GM18499 (cell line): ENCODE data around the gene TMCO1.
"Not testable (repeated sequence)": the region's sequence is repeated elsewhere in the genome, so short reads cannot be mapped to it uniquely, and the experiment has no call there.

Experiments
- ATAC-seq: cut with Tn5 transposase; IDR thresholded peaks from one replicate; pipeline ENCODE4 v1.9.1; 2021; ENCODE audit warnings: moderate number of reproducible peaks; ENCODE audit not compliant: insufficient read depth, unreplicated experiment

TMCO1 gene

GRCh38 chr1:165748550-165748949, 20.1 kb downstream of the TMCO1 start:
- no peak for ATAC-seq

GRCh38 chr1:165747632-165748447, 20.8 kb downstream of the TMCO1 start:
- no peak for ATAC-seq

DNA sequence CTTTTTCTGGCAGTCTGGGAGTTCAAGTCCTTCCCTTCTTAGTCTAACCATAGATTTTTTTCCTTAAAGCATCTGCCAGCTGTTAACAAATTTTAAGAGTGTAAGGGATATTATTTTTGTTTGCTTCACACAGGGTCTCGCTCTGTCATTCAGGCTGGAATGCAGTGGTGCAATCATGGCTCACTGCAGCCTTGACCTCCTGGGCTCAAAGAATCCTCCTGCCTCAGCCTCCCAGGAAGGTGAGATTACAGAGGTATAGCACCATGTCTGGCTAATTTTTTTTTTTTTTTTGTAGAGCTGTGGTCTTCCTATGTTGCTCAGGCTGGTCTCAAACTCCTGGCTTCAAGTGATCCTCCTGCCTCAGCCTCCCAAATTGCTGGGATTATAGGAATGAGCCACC, 23.8 kb downstream of the TMCO1 start:
- ATAC-seq: not testable (repeated sequence)

- no peak for ATAC-seq
Observed at GRCh38 chr1:165742194-165742593, 26.5 kb downstream of the TMCO1 start.

- peak; percentile 96 for ATAC-seq
Observed at GRCh38 chr1:165738794-165739193, 29.9 kb downstream of the TMCO1 start.

GRCh38 chr1:165737196-165737595, 31.5 kb downstream of the TMCO1 start:
- ATAC-seq: no peak

DNA sequence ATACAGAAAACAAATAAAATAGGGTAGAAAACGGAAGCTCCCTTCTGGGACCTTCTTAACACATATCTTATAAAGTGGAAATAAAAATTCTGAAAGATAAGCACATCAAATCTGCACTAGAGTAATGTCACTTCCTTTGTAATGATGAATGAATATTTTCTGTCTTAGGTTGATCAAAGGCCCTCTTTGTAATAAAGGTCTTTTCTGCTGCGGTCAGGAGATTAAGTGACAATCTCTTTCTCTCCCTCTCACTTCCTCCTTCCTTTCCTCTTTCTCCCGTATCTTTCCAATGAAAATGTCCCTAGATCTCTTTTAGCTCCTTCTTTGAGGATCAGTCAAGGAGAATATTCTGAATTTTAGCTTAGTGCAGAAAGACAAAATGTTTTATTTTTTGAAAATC, 33.8 kb downstream of the TMCO1 start:
- no peak for ATAC-seq

DNA sequence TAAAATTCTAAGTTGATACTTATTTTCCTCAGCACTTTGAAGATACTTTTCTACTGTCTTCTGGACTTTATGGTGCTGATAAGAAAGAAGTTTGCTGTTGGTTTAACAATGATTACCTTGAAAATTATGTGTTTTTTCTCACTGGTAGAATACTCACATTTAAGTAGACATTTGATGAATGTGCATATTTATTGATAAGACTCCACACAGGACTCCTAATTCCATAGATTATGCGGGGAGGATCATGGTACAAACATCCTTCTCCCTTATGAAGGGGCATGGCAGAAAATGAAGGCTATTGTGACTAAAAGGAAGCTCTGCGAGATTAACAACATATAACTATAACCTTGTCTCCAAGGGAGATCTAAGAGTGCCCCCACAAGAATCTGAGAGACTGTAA, 41.8 kb downstream of the TMCO1 start:
- ATAC-seq: no peak

- ATAC-seq: no peak
Observed at GRCh38 chr1:165726169-165726568, 42.5 kb downstream of the TMCO1 start.

DNA sequence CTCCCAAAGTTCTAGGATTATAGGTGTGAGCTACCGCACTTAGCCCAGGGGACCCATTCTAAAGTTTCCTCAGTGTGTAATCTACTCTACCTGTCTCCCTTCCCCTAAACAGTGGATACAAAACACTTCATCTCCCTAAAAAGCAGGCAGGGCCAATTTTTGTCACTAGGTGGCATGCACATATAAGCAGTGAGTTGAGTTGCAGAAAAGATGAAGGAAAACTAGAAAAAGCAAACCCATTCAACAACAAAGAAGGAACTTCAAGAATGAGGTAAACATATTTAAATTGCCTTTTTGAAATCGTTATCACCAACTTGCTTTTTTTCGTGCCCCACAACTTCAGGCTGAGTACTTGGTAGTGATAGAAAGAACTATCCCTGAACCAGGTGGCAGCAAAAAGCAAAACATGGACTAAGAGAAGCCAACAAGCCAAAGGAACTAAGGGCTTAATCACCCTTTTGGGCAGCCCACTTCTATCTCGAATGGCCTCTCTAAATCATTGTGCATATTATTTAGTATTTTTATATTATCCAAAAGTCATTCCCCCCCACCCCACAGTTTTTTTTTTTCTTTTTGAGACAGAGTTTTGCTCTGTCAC, 50.7 kb downstream of the TMCO1 start:
- no peak for ATAC-seq

- ATAC-seq: not testable (repeated sequence)
Observed at GRCh38 chr1:165716265-165717051, 52.2 kb downstream of the TMCO1 start.

GRCh38 chr1:165712764-165713163, 55.9 kb downstream of the TMCO1 start:
- no peak for ATAC-seq

- ATAC-seq: no peak
Observed at GRCh38 chr1:165707984-165708706, 60.5 kb downstream of the TMCO1 start.

DNA sequence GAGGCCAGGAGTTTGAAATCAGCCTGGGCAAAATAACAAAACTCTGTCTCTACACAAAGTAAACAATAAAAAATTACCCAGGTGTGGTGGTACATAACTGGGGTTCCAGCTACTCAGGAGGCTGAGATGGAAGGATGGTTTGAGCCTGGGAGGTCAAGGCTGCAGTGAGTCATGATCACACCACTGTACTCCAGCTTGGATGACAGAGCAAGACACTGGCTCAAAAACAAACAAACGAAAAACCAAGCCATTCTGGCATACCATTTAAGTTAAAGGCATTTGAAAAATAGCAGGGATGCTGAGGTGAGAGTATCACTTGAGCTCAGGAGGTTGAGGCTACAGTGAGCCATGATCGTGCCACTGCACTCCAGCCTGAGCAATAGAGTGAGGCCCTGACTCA, 65.0 kb downstream of the TMCO1 start:
- ATAC-seq: no peak

DNA sequence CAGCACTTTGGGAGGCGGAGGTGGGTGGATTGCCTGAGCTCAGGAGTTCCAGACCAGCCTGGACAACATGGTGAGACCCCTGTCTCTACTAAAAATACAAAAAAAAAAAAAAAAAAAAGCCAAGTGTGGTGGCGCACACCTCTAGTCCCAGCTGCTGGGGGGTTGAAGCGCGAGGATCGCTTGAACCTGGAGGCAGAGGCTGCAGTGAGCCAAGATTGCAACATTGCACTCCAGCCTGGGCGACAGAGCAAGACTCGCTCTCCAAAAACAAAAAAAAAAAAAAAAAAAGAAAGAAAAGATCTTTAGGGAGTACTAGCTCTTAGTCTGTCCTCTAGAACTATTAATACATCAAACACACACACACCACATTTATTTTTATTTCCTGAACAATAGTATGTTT, 66.7 kb downstream of the TMCO1 start:
- not testable (repeated sequence) for ATAC-seq

DNA sequence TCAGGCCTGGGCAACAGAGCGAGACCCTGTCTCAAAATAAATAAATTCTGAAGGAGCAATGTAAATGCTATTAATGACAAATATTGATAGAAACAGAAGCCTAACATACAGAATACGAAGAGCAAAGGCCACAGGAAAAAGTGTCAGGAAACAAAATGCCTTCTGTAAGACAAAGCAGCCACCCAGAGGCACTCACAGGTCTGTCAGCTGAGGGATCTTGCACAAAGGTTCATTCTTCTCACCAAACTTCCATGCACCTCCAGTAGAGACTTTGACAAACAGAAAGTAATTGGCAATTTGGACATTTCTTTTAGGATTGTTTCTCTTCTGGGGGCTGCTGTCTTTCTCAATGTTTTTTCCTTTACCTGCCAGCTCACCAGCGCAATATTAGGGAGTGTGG, 69.1 kb downstream of the TMCO1 start:
- ATAC-seq: no peak

DNA sequence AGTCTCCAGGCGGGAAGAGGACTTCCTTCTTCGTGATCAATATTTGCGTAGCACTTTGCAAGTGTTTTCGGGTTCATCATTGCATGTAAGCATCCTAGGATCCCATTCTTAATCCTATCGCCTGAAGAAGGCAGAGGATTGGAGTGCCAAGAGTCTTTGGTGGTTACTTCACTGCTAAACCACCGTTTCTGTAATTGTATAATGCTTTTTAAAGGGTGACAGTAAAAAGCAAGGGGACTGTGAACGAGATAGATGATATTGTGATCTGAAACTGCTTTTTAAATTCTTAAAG, 70.0 kb downstream of the TMCO1 start:
- ATAC-seq: peak; percentile 6

DNA sequence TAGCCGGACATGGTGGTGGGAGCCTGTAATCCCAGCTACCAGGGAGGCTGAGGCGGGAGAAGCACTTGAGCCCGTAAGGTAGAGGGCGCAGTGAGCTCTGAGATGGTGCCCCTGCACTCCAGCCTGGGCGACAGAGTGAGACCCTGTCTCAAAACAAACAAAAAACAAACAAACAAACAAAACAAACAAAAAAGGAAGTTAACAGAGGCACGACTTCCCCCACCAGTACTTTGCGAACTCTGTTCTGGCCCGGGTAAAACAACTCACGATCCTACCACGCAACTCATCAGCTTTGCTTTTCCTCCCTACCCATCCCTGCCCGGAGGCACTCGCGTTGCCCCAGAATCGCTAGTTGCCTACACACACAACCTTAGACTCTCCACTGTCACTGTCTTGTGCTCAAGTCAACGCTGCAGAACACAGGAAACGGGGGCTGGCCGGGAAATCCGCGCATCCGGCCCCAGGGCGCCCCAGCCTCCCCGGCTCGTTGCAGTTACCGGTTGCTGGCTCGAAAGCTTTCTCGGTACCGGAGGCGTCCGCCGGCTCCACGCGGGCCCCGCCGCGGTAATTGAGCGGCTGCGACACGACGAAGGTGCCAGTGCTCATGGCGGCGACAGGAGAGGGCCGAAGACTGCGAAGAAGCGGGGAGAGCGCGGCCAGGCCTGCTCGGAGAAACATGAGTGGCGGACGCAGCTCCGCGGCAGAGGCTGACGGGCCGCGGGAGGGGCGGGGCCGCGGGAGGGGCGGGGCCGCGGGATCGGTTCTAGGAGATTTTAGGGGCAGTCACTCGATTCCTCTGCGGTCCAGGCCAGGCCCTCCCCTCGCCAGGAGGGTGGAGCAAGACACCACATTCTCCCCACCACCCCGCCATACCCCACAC, 70.5 kb downstream of the TMCO1 start, which contains the start of gene ALDH9A1:
TSS of gene ALDH9A1 (minus strand) at position 682 of the 880 bp plus-strand sequence. CDS start at position 678, 4 bp downstream.
- peak; percentile 75 for ATAC-seq

- no peak for ATAC-seq
Observed at GRCh38 chr1:165697491-165697880, 71.2 kb downstream of the TMCO1 start.
